ENCODE measurements around the gene OLFM1. TPM values are rescaled to one million over a fixed set of nuclear protein-coding genes. Genes with fewer than 3 reads are reported as not detected.
"Not testable (repeated sequence)": the region's sequence is repeated elsewhere in the genome, so short reads cannot be mapped to it uniquely, and the experiment has no call there.

The OLFM1 gene
- total and polyA plus RNA-seq, 9 of the 15 experiments (the other 6 are each of a cell fraction or from before 2014, with no cell fraction given) = not detected

- Histone ChIP-seq H3K4me3 (no peak overlapping the region), H4K20me1 (replicated peaks; ENCODE audit: control insufficient read depth, insufficient read depth, low read length) (0 out of 2 replicates have a peak, but pooled peaks cover 12% of the 10 kb centered on the region), H3K9ac (ENCODE audit: insufficient read depth in 1 of 2, low read depth in 2 of 2, low read length in 2 of 2) (no peak overlapping the region; a peak in 1 of 4 replicates), H3K4me1 (replicated peaks in 1 of 2; ENCODE audit: control insufficient read depth in 2 of 2, insufficient read depth in 2 of 2, low read length in 2 of 2) (peaks cover 0 to 8% of the 10 kb centered on the region in 2 experiments; a peak in 3 of 5 replicates), H3K27me3 (ENCODE audit: control insufficient read depth in 2 of 2, insufficient read depth in 2 of 2, low read length in 2 of 2) (peaks cover 0 to 34% of the 10 kb centered on the region in 2 experiments; a peak in 2 of 5 replicates), H3K36me3 (ENCODE audit: control insufficient read depth, insufficient read depth, low read length) (no peaks in the 10 kb centered on the region), H3K27ac (ENCODE audit: extremely low read depth, low read depth, low read length) (no peak overlapping the region), H3K4me2 (ENCODE audit: insufficient read depth, low read length) (no peak overlapping the region), H3K9me3 (replicated peaks; ENCODE audit: control insufficient read depth, insufficient read depth, low read depth, low read length) (no peaks in the 10 kb centered on the region), H3K79me2 (ENCODE audit: control insufficient read depth, insufficient read depth, low read length) (no peaks in the 10 kb centered on the region), H2AFZ (ENCODE audit: low read depth, low read length) (no peak overlapping the region), H3K9me1 (ENCODE audit: control insufficient read depth, insufficient read depth, low read length) (no peaks in the 10 kb centered on the region)
- POLR2A ChIA-PET = no interaction called here
- FAIRE-seq (no peak), ATAC-seq (no peak), DNase-seq (ENCODE audit: extremely low read depth in 1 of 4, low spot score in 3 of 4) (no peak)
- BruUV-seq (replicated peaks) = no TSS peak
- CTCF ChIA-PET (ENCODE audit: low intra/inter-chr PET ratio) = no interaction called here
- in situ Hi-C loops (cut with MboI) (no loop called here), intact Hi-C loops (cut with micrococcal nuclease) (no loop called here)
- WGBS (ENCODE audit: insufficient coverage, low coverage, missing lambda C conversion rate) = 0% methylated on average over 7 of the region's 7 CpGs
- TF ChIP-seq NRF1 (conservative IDR thresholded peaks at IDR 0.05 in 1 of 2, IDR thresholded peaks at IDR 0.05 in 1 of 2) (peak in 1 of 2 experiments; percentile 25; a peak in 1 of 4 replicates), ZNF253 (CRISPR knock-in tag; conservative IDR thresholded peaks at IDR 0.05) (no peak)
Observed at GRCh38 chr9:135148386-135148785, 60.9 kb downstream of the OLFM1 start.

DNA sequence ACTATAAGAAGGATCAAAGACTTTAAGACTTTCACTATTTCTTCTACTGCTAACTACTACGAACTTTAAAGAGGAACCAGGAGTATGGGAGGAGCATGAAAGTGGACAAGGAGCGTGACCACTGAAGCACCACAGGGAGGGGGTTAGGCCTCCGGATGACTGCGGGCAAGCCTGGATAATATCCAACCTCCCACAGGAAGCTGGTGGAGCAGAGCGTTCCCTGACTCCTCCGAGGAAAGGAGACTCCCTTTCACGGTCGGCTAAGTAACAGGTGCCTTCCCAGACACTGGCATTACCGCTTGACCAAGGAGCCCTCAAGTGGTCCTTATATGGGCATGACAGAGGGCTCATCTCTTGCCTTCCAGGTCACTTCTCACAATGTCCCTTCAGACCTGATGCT, 62.4 kb downstream of the OLFM1 start:
- H3K36me3 ChIP-seq (ENCODE audit: control insufficient read depth, insufficient read depth, low read length); DNase-seq (ENCODE audit: extremely low read depth in 1 of 4, low spot score in 3 of 4); FAIRE-seq; in situ Hi-C loops (cut with MboI); BruUV-seq (replicated peaks); H3K27ac ChIP-seq (ENCODE audit: extremely low read depth, low read depth, low read length); CTCF ChIA-PET (ENCODE audit: low intra/inter-chr PET ratio); H3K4me1 ChIP-seq (replicated peaks in 1 of 2; ENCODE audit: control insufficient read depth in 2 of 2, insufficient read depth in 2 of 2, low read length in 2 of 2); ATAC-seq; H3K79me2 ChIP-seq (ENCODE audit: control insufficient read depth, insufficient read depth, low read length); H3K9me1 ChIP-seq (ENCODE audit: control insufficient read depth, insufficient read depth, low read length); intact Hi-C loops (cut with micrococcal nuclease); H3K9ac ChIP-seq (ENCODE audit: insufficient read depth in 1 of 2, low read depth in 2 of 2, low read length in 2 of 2); H3K9me3 ChIP-seq (replicated peaks; ENCODE audit: control insufficient read depth, insufficient read depth, low read depth, low read length); POLR2A ChIA-PET; H3K4me2 ChIP-seq (ENCODE audit: insufficient read depth, low read length); H2AFZ ChIP-seq (ENCODE audit: low read depth, low read length); H3K4me3 ChIP-seq: not testable (repeated sequence)
- H3K27me3 ChIP-seq (ENCODE audit: control insufficient read depth in 2 of 2, insufficient read depth in 2 of 2, low read length in 2 of 2) = peaks cover 0 to 27% of the 10 kb centered on the region in 2 experiments; a peak in 2 of 5 replicates
- WGBS (ENCODE audit: insufficient coverage, low coverage, missing lambda C conversion rate) = 2% methylated on average over 9 of the region's 9 CpGs
- peaks cover 12% of the 10 kb centered on the region; the same call in 1 of the 2 replicates for H4K20me1 ChIP-seq (replicated peaks; ENCODE audit: control insufficient read depth, insufficient read depth, low read length)

Measured in K562 (cell line).